GM19240 (cell line): Measurements from ENCODE around the gene ADTRP.

Experiments
- DNase-seq: peaks from one replicate; pipeline ENCODE4 v3.0.0; 2011; ENCODE audit warnings: low spot score; ENCODE audit not compliant: insufficient read length

ADTRP gene

GRCh38 chr6:11727346-11727997, 51.1 kb downstream of the ADTRP start:
- no peak for DNase-seq

- no peak for DNase-seq
These were observed 54.3 kb downstream of the ADTRP start for GRCh38 chr6:11724286-11724685.

- DNase-seq, result no peak
These were observed 55.6 kb downstream of the ADTRP start for GRCh38 chr6:11722805-11723631.

DNA sequence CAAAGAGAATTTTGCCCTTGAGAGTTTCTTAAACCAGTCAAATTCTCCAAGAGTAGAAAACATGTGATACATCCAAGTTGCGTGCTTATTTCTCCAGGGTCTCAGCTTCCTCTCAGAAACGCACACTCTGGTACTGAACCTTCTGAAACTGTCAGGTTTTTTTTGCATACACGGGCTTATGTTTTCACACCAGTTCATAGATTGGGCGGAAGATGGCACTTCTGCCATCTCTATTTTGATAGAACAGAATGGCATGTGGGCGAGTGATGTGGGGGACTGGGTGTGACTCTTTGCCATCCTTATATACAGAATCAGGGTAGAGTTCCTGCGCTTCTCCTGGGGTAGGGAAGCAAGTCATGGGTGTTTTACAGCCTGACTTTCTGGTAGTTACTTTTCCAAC, 56.4 kb downstream of the ADTRP start:
- no peak for DNase-seq

- DNase-seq, result no peak
These were observed 60.1 kb downstream of the ADTRP start for GRCh38 chr6:11718463-11718862.

DNA sequence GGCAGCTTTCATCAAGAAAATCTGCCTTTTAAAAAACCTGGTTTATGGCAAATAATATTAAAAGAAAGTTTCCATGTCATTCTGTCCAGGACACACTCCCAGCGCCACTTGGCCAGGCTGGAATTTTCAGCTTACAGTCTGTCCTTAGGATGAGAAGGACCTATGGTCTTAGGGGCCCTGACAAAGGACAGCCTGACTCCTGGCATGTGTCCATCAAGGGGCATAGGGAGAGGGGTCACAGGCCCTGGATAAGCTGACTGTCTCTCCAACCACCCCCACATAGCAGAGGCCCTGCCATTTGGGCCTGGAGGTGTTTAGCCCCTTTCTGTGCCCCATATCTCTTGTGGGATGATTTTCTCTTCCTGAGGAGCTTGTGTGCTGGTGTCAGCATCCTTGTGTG, 60.6 kb downstream of the ADTRP start:
- DNase-seq, result no peak

- DNase-seq, result no peak
These were observed 63.8 kb downstream of the ADTRP start for GRCh38 chr6:11714798-11715285.

DNA sequence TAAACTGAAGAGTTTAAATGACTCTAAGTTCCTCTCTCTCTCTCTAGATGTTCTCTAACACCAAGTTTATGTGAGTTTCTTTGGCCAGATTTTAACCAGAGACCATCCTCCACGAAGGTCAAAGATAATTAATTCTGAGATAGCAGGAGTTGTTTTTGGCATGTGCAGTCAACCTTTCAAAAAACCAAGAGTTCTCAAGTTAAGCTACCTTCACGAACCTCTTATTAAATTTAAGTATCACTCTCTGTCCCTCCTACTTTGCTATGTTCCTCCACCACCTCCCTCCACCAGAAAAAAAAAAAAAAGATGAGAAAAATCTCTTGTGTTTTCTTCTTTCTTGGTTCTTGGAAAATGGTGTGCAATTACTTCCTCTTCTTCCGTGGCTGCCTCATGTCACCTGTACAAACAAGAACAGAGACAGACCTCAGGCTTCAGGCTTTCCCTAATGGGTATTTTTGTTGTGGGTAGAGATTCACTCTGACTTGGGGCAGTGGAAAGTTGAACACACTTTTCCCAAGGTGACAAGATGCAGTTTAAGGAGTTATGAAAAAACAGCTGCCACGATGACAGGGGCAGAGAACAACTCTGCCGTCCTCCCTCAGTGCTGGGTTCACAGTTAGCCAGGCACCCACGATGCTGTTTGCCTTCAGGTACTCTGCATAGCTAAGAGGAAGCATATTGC, 64.3 kb downstream of the ADTRP start:
- no peak for DNase-seq

GRCh38 chr6:11712760-11713159, 65.8 kb downstream of the ADTRP start:
- no peak for DNase-seq

DNA sequence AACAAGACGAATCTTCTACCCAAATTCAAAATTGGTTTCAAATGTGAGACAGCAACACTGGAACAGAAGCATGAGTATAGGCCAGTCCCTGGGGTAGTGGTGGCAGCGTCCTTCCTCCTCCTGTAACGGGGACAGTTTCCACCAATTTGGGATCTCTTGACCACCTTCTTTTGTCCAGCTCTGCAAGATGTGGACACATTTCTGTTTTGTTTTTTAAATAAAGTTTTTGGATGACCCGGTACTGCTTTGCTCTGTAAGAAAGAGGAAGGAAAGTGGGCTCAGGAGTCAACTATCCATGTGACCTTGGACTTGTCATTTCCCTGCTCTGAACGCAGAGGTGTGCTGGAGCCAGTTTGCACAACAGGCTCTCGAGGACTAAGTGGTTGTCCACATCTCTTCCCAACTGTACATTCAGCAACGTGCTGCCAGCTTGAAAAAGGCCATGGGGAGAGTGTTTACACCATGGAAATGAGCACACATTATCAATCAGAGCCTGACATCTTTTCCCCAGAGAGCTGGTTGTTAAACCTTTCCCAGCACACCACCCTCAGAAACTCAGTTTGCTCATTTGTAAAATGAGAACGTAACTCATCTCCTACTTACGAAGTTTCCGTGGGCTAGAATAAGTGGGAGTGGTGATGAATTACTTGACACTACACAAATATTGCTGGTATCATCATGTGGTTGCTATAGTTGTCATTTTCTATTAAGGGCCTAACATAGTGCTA, 66.5 kb downstream of the ADTRP start:
- DNase-seq, result no peak

DNA sequence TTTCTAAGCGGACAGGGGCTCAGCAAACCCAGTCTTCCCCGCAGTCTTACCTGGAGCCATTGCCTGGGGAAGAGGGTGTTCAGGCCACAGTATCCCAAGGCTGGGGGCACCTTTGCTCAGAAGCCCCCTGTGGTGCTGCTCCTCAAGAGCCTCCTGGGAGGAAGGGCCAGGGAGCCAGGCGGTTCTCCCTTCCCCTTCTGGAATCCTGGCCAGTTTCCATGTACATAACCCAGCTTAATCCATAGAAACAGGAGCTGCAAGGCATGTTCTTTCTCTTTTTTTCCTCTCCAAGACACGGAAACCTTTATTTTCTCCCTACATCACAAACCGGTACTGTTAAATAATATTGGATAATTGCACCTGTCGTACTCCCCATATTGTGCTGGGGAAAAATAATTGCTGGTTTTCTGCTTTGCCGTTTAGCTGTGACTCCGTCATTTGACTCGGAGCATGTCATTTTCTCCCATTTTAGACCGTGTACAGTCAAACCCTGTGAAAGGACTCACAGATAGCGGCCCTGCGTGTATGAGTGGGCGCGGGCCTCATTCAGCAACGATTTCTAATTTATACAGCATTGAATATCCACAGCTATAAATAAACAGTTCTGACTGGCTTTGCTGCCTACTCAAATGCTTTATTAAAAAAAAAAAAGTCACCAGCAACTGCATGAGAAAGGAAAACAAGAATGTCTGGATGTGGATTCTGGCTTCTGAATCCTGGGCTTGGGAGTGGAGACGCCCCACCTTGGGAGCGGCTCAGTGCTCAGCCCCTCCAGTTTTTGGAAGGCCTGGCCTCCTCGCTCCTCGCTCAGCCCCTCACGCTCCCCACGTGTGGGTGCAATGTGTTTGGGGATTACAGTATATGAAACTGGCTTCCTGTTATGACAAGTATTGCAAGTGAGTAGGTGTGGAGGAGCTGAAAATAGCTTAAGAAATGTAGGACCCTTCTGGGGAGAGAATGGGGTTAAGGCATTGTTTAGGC, 67.3 kb downstream of the ADTRP start:
- no peak for DNase-seq

GRCh38 chr6:11710311-11710761, 68.3 kb downstream of the ADTRP start:
- DNase-seq, result no peak

GRCh38 chr6:11706171-11706570, 72.4 kb downstream of the ADTRP start:
- DNase-seq, result no peak

DNA sequence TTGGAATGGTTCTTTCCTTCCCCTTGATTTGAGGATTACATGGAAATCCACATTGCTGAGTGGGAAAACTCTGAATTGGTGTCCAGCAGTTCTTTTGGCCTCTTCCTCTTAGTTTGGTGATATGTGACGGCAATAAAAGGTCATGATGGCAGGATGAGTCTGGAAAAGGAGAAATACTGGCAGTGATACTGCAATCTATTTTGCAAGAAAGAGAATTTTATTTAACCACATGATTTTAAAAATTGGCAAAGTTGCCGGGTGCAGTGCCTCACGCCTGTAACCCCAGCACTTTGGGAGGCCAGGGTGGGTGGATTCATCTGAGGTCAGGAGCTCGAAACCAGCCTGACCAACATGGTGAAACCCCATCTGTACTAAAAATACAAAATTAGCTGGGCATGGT, 73.1 kb downstream of the ADTRP start:
- no peak for DNase-seq

DNA sequence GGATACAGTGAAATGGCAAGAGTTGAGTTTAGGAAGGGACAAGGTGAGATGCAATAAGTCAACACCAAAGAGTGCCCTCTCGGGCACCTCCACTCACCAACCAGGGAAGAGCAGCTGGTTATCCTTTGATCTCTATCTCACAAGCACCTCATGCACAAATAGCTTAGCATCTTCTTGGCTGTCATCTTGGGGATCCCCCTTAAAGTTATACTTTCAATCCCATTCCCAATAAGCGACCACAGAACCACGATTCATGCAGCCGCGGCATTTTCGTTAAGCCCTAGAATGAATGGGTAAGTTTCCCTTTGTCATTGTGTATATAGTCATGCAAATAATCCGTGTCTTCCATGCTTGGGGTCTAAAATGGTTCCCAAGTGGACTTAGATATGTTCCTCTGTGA, 73.5 kb downstream of the ADTRP start:
- DNase-seq, result no peak

DNA sequence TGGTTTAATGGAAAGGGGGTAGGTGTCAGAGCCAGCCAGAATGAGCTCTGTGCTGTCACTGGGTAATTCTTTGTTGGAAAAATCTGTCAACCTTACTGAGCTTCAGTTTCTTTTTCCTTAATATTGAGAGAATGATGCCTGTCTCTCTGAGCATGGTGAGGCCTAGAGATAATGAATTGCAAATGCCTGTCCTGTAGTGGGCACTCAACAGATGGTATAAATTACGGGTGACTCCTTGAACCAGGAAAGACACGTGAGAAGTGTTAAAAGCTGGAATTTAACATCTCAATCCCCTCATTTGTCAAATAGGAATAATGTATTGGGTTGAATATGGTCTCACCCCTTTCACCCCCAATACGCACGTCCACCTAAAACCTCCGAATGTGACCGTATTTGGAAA, 74.9 kb downstream of the ADTRP start:
- DNase-seq, result no peak

DNA sequence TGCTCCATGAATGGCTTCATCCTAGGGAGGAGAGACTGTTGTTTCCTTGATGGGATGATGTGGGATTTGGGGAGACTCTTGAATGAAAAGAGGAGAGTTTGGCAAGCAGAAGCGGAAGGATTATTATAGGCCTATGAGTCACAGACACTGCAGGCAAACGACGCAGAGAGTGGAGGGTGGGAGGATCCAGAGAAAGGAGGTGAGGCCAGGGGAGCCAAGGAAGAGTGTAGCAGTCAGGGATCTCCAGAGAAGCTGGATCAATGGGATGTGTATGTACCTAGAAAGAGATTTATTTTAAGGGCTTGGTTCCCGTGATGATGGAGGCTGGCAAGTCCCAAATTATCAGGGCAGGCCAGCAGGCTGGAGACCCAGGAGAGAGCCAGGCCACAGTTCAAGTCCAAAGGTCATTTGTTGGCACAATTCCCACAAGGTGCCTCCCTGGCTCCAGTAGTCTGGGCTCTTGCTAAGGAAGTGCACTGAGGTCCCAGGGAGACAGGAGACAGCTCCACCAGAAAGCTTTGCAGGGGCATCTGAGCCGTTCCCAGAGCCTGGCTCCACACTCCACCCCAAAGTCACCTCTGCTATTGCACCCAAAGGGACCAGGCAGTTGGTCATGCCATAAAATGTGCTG, 76.0 kb downstream of the ADTRP start:
- no peak for DNase-seq

DNA sequence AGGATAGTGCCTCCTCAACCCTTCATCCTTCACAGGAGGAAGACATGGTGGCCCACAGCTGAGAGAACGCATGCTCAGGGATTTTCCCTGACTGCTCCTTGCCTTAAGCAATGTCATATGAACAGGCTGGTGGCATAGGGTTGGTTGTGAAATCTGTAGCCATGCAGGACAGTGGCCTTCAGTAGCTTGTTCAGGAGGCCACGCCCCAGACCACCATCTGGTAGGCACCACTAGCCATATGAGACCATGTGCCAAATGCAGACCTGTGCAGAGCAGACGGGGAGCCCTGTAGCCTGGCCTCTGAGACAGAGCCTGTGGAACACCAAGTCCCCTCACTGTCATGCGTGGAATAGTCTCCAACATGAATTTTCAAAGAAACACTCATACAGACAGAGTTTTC, 76.5 kb downstream of the ADTRP start:
- DNase-seq, result no peak

- DNase-seq, result no peak
These were observed 77.0 kb downstream of the ADTRP start for GRCh38 chr6:11701573-11701972.
